Thymus (tissue), 11 donors: ENCODE measurements around the gene TLCD3B. TPM values are rescaled to one million over a fixed set of nuclear protein-coding genes. Genes with fewer than 3 reads are reported as not detected.

Experiments used
- DNase-seq, 9 donors: peaks; one replicate each; pipeline ENCODE4 v3.0.0-alpha.2; 2013; ENCODE audit warnings: low spot score in 9 of 9, low read depth in 6 of 9, missing footprints in 1 of 9
- H3K27ac ChIP-seq, 2 donors: one replicate each; pipeline ENCODE4 v1.5.1; 2013; ENCODE audit warnings: control low read depth in 1 of 2, low read depth in 1 of 2, low read length in 1 of 2, mild to moderate bottlenecking in 1 of 2, moderate library complexity in 1 of 2
- H3K27me3 ChIP-seq, 2 donors: one replicate each; pipeline ENCODE4 v1.5.1; 2013; ENCODE audit warnings: low read length in 1 of 2; ENCODE audit not compliant: control insufficient read depth in 2 of 2, insufficient read depth in 1 of 2
- H3K36me3 ChIP-seq, 2 donors: one replicate each; pipeline ENCODE4 v1.5.1; 2013; ENCODE audit warnings: low read length in 1 of 2, mild to moderate bottlenecking in 1 of 2, moderate library complexity in 1 of 2; ENCODE audit not compliant: control insufficient read depth in 2 of 2, insufficient read depth in 2 of 2
- H3K4me1 ChIP-seq, 2 donors: one replicate each; pipeline ENCODE4 v1.5.1; 2013; ENCODE audit warnings: low read length in 2 of 2; ENCODE audit not compliant: control insufficient read depth in 2 of 2, insufficient read depth in 2 of 2
- H3K4me3 ChIP-seq, 2 donors: one replicate each; pipeline ENCODE4 v1.5.1; 2013; ENCODE audit warnings: low read length in 2 of 2, control low read depth in 1 of 2, mild to moderate bottlenecking in 1 of 2
- H3K9me3 ChIP-seq, 2 donors: one replicate each; pipeline ENCODE4 v1.5.1; 2013; ENCODE audit warnings: low read length in 1 of 2, mild to moderate bottlenecking in 1 of 2; ENCODE audit not compliant: control insufficient read depth in 2 of 2, insufficient read depth in 1 of 2
- WGBS: extraction: QIAGEN DNeasy Blood & Tissue Kit; methylation state at CpG from one replicate; pipeline ENCODE4 v1.1.7; 2013; 5-methylcytosine and 5-hydroxymethylcytosine counted together
- polyA plus RNA-seq: library from polyadenylated mRNA; stranded (reverse); fragments of 200-250 nt; gene quantifications from one replicate; pipeline ENCODE4 v1.2.3, GENCODE V29; 2013
- total RNA-seq: library from RNA; stranded (reverse); fragments of 120-200 nt; gene quantifications from one replicate; pipeline ENCODE4 v1.2.4, GENCODE V29; 2013
- donor health status: healthy.

Gene TLCD3B
- total and polyA plus RNA-seq, 2 donors: 0.24 to 0.68 TPM

GRCh38 chr16:30031477-30031918 is 427 bp upstream of the TLCD3B start:
- Histone ChIP-seq H3K36me3 (peaks cover 0 to 2% of the 10 kb centered on the region in 2 donors), H3K4me3 (no peak overlapping the region), H3K9me3 (peaks cover 0 to 10% of the 10 kb centered on the region in 2 donors), H3K27me3 (peaks cover 37 to 76% of the 10 kb centered on the region in 2 donors), H3K27ac (no peak overlapping the region), H3K4me1 (peaks cover 0 to 10% of the 10 kb centered on the region in 2 donors)
- 28% methylated on average over 11 of the region's 11 CpGs for WGBS
- DNase-seq: no peak

GRCh38 chr16:30030011-30030685 is 923 bp downstream of the TLCD3B start:
- DNase-seq: no peak
- peaks cover 37 to 81% of the 10 kb centered on the region in 2 donors for H3K27me3 ChIP-seq
- no peak overlapping the region for H3K27ac ChIP-seq
- H3K9me3 ChIP-seq: peaks cover 0 to 10% of the 10 kb centered on the region in 2 donors
- no peak overlapping the region for H3K4me3 ChIP-seq
- 27% methylated on average over 23 of the region's 23 CpGs for WGBS
- H3K36me3 ChIP-seq: peaks cover 0 to 2% of the 10 kb centered on the region in 2 donors
- peaks cover 0 to 10% of the 10 kb centered on the region in 2 donors for H3K4me1 ChIP-seq

- Histone ChIP-seq H3K4me1 (peaks cover 0 to 10% of the 10 kb centered on the region in 2 donors), H3K27me3 (peaks cover 37 to 92% of the 10 kb centered on the region in 2 donors), H3K9me3 (peaks cover 0 to 10% of the 10 kb centered on the region in 2 donors), H3K27ac (no peak overlapping the region), H3K4me3 (no peak overlapping the region), H3K36me3 (peaks cover 0 to 2% of the 10 kb centered on the region in 2 donors)
- WGBS: 21% methylated on average over 18 of the region's 18 CpGs
- no peak for DNase-seq
Observed at GRCh38 chr16:30028438-30029076, 2.5 kb downstream of the TLCD3B start.

- Histone ChIP-seq H3K27me3 (peaks cover 37 to 97% of the 10 kb centered on the region in 2 donors), H3K4me3 (no peak overlapping the region), H3K9me3 (peaks cover 0 to 10% of the 10 kb centered on the region in 2 donors), H3K36me3 (peaks cover 0 to 2% of the 10 kb centered on the region in 2 donors), H3K27ac (no peak overlapping the region), H3K4me1 (peaks cover 0 to 10% of the 10 kb centered on the region in 2 donors)
- 55% methylated on average over 13 of the region's 13 CpGs for WGBS
- DNase-seq: no peak
Observed at GRCh38 chr16:30027588-30028437, 3.3 kb downstream of the TLCD3B start.

GRCh38 chr16:30026449-30026848 is 4.6 kb downstream of the TLCD3B start:
- Histone ChIP-seq H3K36me3 (peaks cover 0 to under 1% of the 10 kb centered on the region in 2 donors), H3K27ac (no peak overlapping the region), H3K9me3 (peaks cover 0 to 13% of the 10 kb centered on the region in 2 donors), H3K4me3 (no peak overlapping the region), H3K4me1 (peaks cover 0 to 11% of the 10 kb centered on the region in 2 donors), H3K27me3 (peaks cover 34 to 87% of the 10 kb centered on the region in 2 donors)
- WGBS: 94% methylated on average over 18 of the region's 18 CpGs
- no peak for DNase-seq

- H3K27ac ChIP-seq: no peak overlapping the region
- H3K36me3 ChIP-seq: no peaks in the 10 kb centered on the region
- WGBS: 80% methylated on average over 7 of the region's 7 CpGs
- peaks cover 0 to 15% of the 10 kb centered on the region in 2 donors for H3K9me3 ChIP-seq
- H3K4me3 ChIP-seq: no peak overlapping the region
- no peak for DNase-seq
- H3K4me1 ChIP-seq: peaks cover 0 to 15% of the 10 kb centered on the region in 2 donors
- peaks cover 27 to 87% of the 10 kb centered on the region in 2 donors for H3K27me3 ChIP-seq
Observed at GRCh38 chr16:30025574-30025973, 5.5 kb downstream of the TLCD3B start.

- WGBS: 79% methylated on average over 20 of the region's 20 CpGs
- no peak for DNase-seq
- Histone ChIP-seq H3K9me3 (peaks cover 0 to 13% of the 10 kb centered on the region in 2 donors), H3K27me3 (peaks cover 23 to 87% of the 10 kb centered on the region in 2 donors), H3K4me3 (no peak overlapping the region), H3K4me1 (peaks cover 0 to 12% of the 10 kb centered on the region in 2 donors), H3K27ac (no peak overlapping the region), H3K36me3 (no peaks in the 10 kb centered on the region)
Observed at GRCh38 chr16:30025156-30025555, 5.9 kb downstream of the TLCD3B start.

GRCh38 chr16:30024451-30024850 is 6.6 kb downstream of the TLCD3B start:
- Histone ChIP-seq H3K9me3 (peaks cover 0 to 9% of the 10 kb centered on the region in 2 donors), H3K36me3 (no peaks in the 10 kb centered on the region), H3K27me3 (peaks cover 17 to 86% of the 10 kb centered on the region in 2 donors), H3K4me1 (peaks cover 0 to 12% of the 10 kb centered on the region in 2 donors), H3K27ac (no peak overlapping the region), H3K4me3 (no peak overlapping the region)
- DNase-seq: no peak
- WGBS: 90% methylated on average over 16 of the region's 16 CpGs
